ENCODE measurements around the gene NPW.

- no peak for TF ChIP-seq CTCF (IDR thresholded peaks at IDR 0.05; ENCODE audit: low read depth, low read length)
- TF ChIP-seq EZH2phosphoT487 (IDR thresholded peaks at IDR 0.05; ENCODE audit: low read depth) = no peak
Observed at GRCh38 chr16:1992704-1993317, 26.8 kb upstream of the NPW start.
